Activated CD4-positive, alpha-beta T cell treated with anti-CD3 and anti-CD28 coated beads, Interleukin-2, amount 10 ng/mL, durations not matched to agents 24 days and 14 days (primary cell): Measurements from ENCODE around the gene UBE2H. TPM values are rescaled to one million over a fixed set of nuclear protein-coding genes. Genes with fewer than 3 reads are reported as not detected.
A peak's percentile ranks its signal among the peaks of the same experiment; 100 is the strongest.

Experiments
- DNase-seq: peaks from one replicate; pipeline ENCODE4 v3.0.0; 2022
- H3K27ac Mint-ChIP-seq: one replicate; pipeline ENCODE4 v1.8.0; 2022; ENCODE audit warnings: mild to moderate bottlenecking, mixed read lengths
- H3K27me3 Mint-ChIP-seq: one replicate; pipeline ENCODE4 v1.8.0; 2022; ENCODE audit warnings: mixed read lengths
- H3K36me3 Mint-ChIP-seq: one replicate; pipeline ENCODE4 v1.8.0; 2022; ENCODE audit warnings: low read depth, mild to moderate bottlenecking, mixed read lengths
- H3K4me1 Mint-ChIP-seq: one replicate; pipeline ENCODE4 v1.8.0; 2021; ENCODE audit warnings: mixed read lengths
- H3K4me3 Mint-ChIP-seq: one replicate; pipeline ENCODE4 v1.8.0; 2022; ENCODE audit warnings: mild to moderate bottlenecking, moderate library complexity, mixed read lengths
- H3K9me3 Mint-ChIP-seq: one replicate; pipeline ENCODE4 v1.8.0; 2021; ENCODE audit warnings: mixed read lengths
- intact Hi-C: fragments of 100-400 bp; cut with micrococcal nuclease; formaldehyde crosslinking; loops from one replicate; pipeline ENCODE4 v1.15.1; 2023
- total RNA-seq: library from RNA; stranded (reverse); gene quantifications from 2 replicates; pipeline ENCODE4 v1.2.3, GENCODE V29; 2022

UBE2H gene
- total RNA-seq, 1 donor from 2014 or later = 21.7 TPM

GRCh38 chr7:129947049-129947448 is 5.7 kb downstream of the UBE2H start:
- no peak overlapping the region for H3K27ac Mint-ChIP-seq
- H3K4me1 Mint-ChIP-seq = peaks cover 15% of the 10 kb centered on the region
- no peak for DNase-seq
- no peaks in the 10 kb centered on the region for H3K27me3 Mint-ChIP-seq
- no peaks in the 10 kb centered on the region for H3K9me3 Mint-ChIP-seq
- H3K36me3 Mint-ChIP-seq = peaks cover 7% of the 10 kb centered on the region
- H3K4me3 Mint-ChIP-seq = no peak overlapping the region
- intact Hi-C loops = loop anchor here (5.0 to 10.0 kb wide), 6 partner anchors 120 to 1160 kb away; no protein-coding TSS in a partner anchor

DNA sequence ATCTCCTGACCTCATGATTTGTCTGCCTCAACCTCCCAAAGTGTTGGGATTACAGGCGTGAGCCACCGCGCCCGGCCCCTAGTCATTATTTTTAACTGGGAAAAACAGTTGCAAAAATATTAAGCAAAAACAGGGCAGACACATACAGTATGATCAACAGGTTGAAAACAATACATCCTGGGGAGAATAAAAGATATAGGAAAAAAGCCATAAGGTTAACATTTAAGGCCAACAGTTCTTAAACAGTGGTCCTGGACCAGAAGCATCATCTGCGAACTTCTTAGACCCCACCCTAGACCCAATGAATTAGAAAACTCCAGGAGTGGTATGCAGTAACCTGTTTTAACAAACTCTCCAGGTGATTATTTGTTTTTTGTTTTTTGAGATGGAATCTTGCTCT is 6.5 kb downstream of the UBE2H start:
- Mint-ChIP-seq H3K4me1 (peaks cover 8% of the 10 kb centered on the region), H3K27me3 (no peaks in the 10 kb centered on the region), H3K27ac (no peak overlapping the region), H3K36me3 (peaks cover 7% of the 10 kb centered on the region), H3K9me3 (no peaks in the 10 kb centered on the region), H3K4me3 (no peak overlapping the region)
- no peak for DNase-seq
- intact Hi-C loops = loop anchor here (5.0 to 10.0 kb wide), 6 partner anchors 119 to 1161 kb away; no protein-coding TSS in a partner anchor

DNA sequence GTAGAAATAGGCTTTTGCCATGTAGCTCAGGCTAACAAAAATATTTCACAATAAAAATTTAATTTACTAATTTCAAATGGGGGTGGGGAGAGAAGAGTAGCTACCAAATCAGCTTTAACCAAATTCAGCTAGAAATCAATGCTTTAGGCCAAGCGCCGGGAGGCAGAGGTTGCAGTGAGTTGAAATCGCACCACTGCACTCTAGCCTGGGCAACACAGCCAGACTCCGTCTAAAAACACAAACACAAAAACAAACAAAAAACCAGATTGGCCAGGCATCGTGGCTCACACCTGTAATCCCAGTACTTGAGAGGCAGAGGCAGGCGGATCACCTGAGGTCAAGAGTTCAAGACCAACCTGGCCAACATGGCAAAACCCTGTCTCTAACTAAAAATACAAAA is 9.4 kb downstream of the UBE2H start:
- DNase-seq = no peak
- intact Hi-C loops = loop anchor here (10.0 kb wide), 2 partner anchors 241 to 409 kb away; no protein-coding TSS in a partner anchor
- H3K36me3 Mint-ChIP-seq = peaks cover 8% of the 10 kb centered on the region
- H3K27ac Mint-ChIP-seq = no peak overlapping the region
- no peaks in the 10 kb centered on the region for H3K27me3 Mint-ChIP-seq
- peaks cover 7% of the 10 kb centered on the region for H3K4me1 Mint-ChIP-seq
- no peaks in the 10 kb centered on the region for H3K9me3 Mint-ChIP-seq
- no peak overlapping the region for H3K4me3 Mint-ChIP-seq

DNA sequence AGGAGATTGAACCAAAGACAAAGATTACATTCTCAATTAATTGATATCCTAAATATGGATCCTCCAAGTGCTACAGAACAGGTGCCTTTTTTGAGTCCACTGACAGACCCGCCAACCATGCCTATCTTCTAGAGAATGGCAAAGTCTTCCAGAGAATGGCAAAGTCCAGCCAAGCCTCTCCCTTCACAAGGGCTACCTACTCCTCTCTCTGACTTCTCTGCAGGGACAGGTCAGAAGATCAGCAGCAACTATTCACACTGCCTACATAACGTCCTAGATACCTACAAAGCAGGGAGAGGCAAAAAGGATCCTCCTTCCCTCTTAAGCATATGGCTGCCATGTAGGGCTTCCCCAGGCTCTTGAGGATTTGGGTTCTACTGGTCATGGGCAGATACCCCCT is 12.4 kb downstream of the UBE2H start:
- Mint-ChIP-seq H3K36me3 (peaks cover 7% of the 10 kb centered on the region), H3K4me3 (no peak overlapping the region), H3K9me3 (no peaks in the 10 kb centered on the region)

DNA sequence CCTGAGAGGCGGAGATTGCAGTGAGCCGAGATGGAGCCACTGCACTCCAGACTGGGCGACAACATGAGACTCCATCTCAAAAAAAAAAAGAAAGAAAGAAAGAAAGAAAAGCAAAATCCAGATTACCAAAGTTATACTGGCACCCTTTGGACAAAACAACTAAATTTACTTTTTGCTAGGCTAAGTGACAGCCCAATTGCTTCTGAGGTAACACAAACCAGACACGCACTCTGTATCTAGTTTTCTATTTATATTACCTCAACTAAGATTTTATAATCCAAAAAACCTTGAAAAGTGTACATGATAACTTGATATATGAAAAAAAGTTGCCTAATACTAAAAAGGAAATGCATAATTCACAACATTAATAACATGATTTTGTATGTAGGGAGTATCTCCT is 12.9 kb downstream of the UBE2H start:
- H3K9me3 Mint-ChIP-seq = no peaks in the 10 kb centered on the region
- H3K27me3 Mint-ChIP-seq = no peaks in the 10 kb centered on the region
- DNase-seq = no peak
- peaks cover 3% of the 10 kb centered on the region for H3K4me1 Mint-ChIP-seq
- H3K36me3 Mint-ChIP-seq = peaks cover 7% of the 10 kb centered on the region
- intact Hi-C loops = loop anchor here (10.0 kb wide), 2 partner anchors 245 to 405 kb away; no protein-coding TSS in a partner anchor
- H3K4me3 Mint-ChIP-seq = no peak overlapping the region
- no peak overlapping the region for H3K27ac Mint-ChIP-seq

More for the DNA sequence above, 12.4 kb downstream of the UBE2H start:
- H3K4me1 Mint-ChIP-seq = peaks cover 3% of the 10 kb centered on the region
- H3K27ac Mint-ChIP-seq = no peak overlapping the region
- no peaks in the 10 kb centered on the region for H3K27me3 Mint-ChIP-seq
- intact Hi-C loops = loop anchor here (10.0 kb wide), 2 partner anchors 244 to 406 kb away; no protein-coding TSS in a partner anchor
- no peak for DNase-seq

DNA sequence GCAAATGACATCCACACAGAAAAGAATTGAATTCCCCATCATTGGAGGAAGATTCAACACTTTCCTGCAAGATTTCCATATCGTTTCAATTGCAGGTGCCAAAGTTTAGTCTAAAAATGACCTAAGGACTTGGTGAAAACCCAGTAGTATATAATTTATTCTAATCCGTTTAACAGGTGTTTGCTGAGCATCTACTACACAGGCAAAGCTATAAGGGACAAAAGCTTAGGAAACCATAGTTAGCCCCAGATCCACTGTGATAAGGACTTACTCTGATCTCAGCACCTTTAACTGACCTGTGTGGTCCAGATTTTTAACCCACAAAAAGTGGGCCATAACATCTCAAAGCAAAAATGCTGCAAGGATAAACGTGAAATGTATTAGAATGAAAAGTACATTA is 19.1 kb downstream of the UBE2H start:
- Mint-ChIP-seq H3K36me3 (peaks cover 5% of the 10 kb centered on the region), H3K4me3 (no peak overlapping the region), H3K27me3 (no peaks in the 10 kb centered on the region), H3K27ac (no peak overlapping the region), H3K9me3 (no peaks in the 10 kb centered on the region), H3K4me1 (no peaks in the 10 kb centered on the region)
- intact Hi-C loops = no loop called here
- DNase-seq = no peak

- no peak overlapping the region for H3K4me3 Mint-ChIP-seq
- no peak for DNase-seq
- peaks cover 5% of the 10 kb centered on the region for H3K4me1 Mint-ChIP-seq
- intact Hi-C loops = no loop called here
- H3K9me3 Mint-ChIP-seq = no peaks in the 10 kb centered on the region
- no peaks in the 10 kb centered on the region for H3K27me3 Mint-ChIP-seq
- H3K27ac Mint-ChIP-seq = no peak overlapping the region
- peaks cover 12% of the 10 kb centered on the region for H3K36me3 Mint-ChIP-seq
Observed at GRCh38 chr7:129926618-129927017, 26.1 kb downstream of the UBE2H start.

DNA sequence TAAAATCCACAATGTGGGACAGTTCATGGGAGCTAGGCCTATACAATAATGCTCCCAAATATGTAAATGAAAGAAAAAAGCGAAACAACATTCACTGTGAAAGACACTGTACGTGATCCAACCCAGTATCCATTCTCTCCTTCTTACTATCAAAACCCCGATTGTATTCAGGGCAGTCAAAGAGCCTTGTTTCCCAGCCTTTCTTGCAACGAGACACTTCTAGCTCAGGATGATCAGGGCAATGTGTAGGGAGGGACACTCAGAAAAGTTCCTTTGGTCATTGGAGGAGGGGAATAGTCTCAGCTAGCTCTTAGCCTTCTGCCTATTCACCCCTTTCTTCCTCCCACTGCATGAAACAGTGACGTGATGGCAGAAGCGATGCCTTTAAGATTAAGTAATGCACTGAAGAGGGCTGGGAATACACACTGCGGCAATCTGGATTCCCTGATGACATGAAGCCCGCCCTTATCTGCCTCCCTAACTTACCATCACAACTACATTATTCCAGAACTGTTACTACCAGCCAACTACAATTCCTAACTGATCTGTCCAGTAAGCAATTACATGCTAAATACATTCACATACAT is 27.3 kb downstream of the UBE2H start:
- intact Hi-C loops = no loop called here
- Mint-ChIP-seq H3K4me1 (peaks cover 5% of the 10 kb centered on the region), H3K4me3 (no peak overlapping the region), H3K36me3 (peaks cover 12% of the 10 kb centered on the region), H3K9me3 (no peaks in the 10 kb centered on the region), H3K27me3 (no peaks in the 10 kb centered on the region), H3K27ac (no peak overlapping the region)
- no peak for DNase-seq

GRCh38 chr7:129924602-129925001 is 28.2 kb downstream of the UBE2H start:
- intact Hi-C loops = no loop called here
- H3K4me1 Mint-ChIP-seq = peaks cover 5% of the 10 kb centered on the region
- DNase-seq = no peak
- H3K9me3 Mint-ChIP-seq = no peaks in the 10 kb centered on the region
- no peak overlapping the region for H3K4me3 Mint-ChIP-seq
- no peak overlapping the region for H3K27ac Mint-ChIP-seq
- peaks cover 13% of the 10 kb centered on the region for H3K36me3 Mint-ChIP-seq
- H3K27me3 Mint-ChIP-seq = no peaks in the 10 kb centered on the region

GRCh38 chr7:129923709-129924108 is 29.1 kb downstream of the UBE2H start:
- no peak for DNase-seq
- Mint-ChIP-seq H3K36me3 (peaks cover 13% of the 10 kb centered on the region), H3K27me3 (no peaks in the 10 kb centered on the region), H3K9me3 (no peaks in the 10 kb centered on the region), H3K4me3 (no peak overlapping the region), H3K27ac (peak overlapping the region; percentile 26), H3K4me1 (peaks cover 5% of the 10 kb centered on the region)
- intact Hi-C loops = no loop called here

DNA sequence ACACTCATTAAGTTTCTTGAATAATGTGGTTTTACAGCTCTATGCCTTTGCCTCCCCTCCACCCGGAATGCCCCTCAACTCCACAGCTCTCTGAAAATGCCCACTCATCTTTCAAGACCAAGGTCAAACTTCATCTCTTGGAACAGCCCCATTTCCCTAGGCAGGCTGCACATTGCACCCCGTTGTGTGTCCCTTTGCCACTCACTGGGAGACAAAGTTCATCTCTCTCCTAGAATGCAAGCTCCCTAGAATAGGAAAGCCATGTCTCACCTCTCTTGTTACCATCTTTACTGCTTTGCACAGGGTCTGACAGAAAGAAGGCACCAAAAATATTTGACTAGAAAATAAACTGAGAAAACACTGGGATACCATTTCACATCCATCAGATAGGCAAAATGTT is 33.3 kb downstream of the UBE2H start:
- no peaks in the 10 kb centered on the region for H3K27me3 Mint-ChIP-seq
- H3K4me3 Mint-ChIP-seq = no peak overlapping the region
- intact Hi-C loops = no loop called here
- DNase-seq = no peak
- H3K4me1 Mint-ChIP-seq = peaks cover 12% of the 10 kb centered on the region
- no peaks in the 10 kb centered on the region for H3K9me3 Mint-ChIP-seq
- peaks cover 13% of the 10 kb centered on the region for H3K36me3 Mint-ChIP-seq
- no peak overlapping the region for H3K27ac Mint-ChIP-seq

DNA sequence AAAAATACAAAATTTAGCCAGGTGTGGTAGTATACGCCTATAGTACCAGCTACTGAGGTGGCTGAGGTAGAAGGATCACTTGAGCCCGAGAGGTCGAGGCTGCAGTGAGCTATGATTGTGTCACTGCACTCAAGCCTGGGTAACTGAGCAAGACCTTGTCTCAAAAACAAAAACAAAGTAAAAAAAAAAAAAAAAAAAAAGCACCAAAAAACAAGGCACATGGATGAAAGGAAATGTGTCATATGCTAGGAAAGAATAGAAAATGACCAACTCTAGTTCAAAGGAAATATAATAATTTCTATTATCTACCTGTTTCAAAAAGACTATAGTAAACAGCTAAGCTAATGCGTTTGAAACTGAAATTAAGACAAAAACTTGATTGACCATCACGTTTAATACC is 33.8 kb downstream of the UBE2H start:
- no peaks in the 10 kb centered on the region for H3K9me3 Mint-ChIP-seq
- H3K4me1 Mint-ChIP-seq = peaks cover 11% of the 10 kb centered on the region
- no peaks in the 10 kb centered on the region for H3K27me3 Mint-ChIP-seq
- no peak for DNase-seq
- H3K4me3 Mint-ChIP-seq = no peak overlapping the region
- peaks cover 13% of the 10 kb centered on the region for H3K36me3 Mint-ChIP-seq
- no peak overlapping the region for H3K27ac Mint-ChIP-seq
- intact Hi-C loops = no loop called here

- H3K9me3 Mint-ChIP-seq = no peaks in the 10 kb centered on the region
- H3K36me3 Mint-ChIP-seq = peaks cover 12% of the 10 kb centered on the region
- peaks cover 6% of the 10 kb centered on the region for H3K4me1 Mint-ChIP-seq
- no peak for DNase-seq
- no peaks in the 10 kb centered on the region for H3K27me3 Mint-ChIP-seq
- no peak overlapping the region for H3K27ac Mint-ChIP-seq
- no peak overlapping the region for H3K4me3 Mint-ChIP-seq
- intact Hi-C loops = no loop called here
Observed at GRCh38 chr7:129917934-129918333, 34.8 kb downstream of the UBE2H start.

DNA sequence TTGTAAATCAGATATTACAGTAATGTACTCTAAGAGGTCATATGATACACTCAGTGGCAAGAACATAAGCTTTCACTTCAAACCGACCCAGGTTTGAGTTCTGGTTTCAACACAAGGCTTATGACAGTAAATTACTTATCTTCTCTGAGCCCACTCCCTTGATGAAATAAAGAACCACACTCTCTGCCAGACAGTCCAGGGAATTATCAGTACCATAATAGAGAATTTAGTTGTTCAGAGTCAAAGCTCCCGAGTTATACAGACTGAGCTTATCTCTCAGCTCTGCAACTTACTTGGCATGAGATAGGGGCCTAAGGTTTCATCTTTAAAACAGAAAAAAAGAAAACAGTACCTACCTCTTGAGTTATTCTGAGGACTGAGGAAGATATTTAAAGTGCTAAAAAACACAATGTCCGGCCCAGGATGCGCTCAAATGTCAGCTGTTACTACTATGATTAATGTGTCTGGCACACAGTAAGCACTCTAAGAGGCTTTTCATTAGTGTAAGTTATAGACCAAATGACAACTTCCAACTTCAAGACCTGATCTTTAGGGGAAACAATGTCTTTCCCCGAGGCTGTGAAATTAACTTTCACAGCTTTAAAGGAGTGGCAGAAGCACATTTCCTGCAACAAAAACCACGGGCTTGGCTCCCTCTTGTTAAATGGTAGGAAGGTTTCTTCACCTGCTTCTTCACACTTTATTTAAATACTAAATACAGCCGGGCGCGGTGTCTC is 38.1 kb downstream of the UBE2H start:
- no peak overlapping the region for H3K4me3 Mint-ChIP-seq
- H3K9me3 Mint-ChIP-seq = no peaks in the 10 kb centered on the region
- no peak for DNase-seq
- H3K36me3 Mint-ChIP-seq = peaks cover 23% of the 10 kb centered on the region
- no peak overlapping the region for H3K27ac Mint-ChIP-seq
- peaks cover 6% of the 10 kb centered on the region for H3K4me1 Mint-ChIP-seq
- intact Hi-C loops = no loop called here
- H3K27me3 Mint-ChIP-seq = no peaks in the 10 kb centered on the region
